Stimulated activated CD4-positive, alpha-beta T cell treated with anti-CD3 and anti-CD28 coated beads, Interleukin-1b, Interleukin-23, amount 100 ng/mL, for 48 hours (primary cell): ENCODE data around the gene CR1.
A peak's percentile ranks its signal among the peaks of the same experiment; 100 is the strongest.
"Not testable (repeated sequence)": the region's sequence is repeated elsewhere in the genome, so short reads cannot be mapped to it uniquely, and the experiment has no call there.

Experiments used
- DNase-seq: peaks from one replicate; pipeline ENCODE4 v3.0.0-alpha.2; 2020

The CR1 gene

GRCh38 chr1:207495801-207496792 is at the start of gene CR1:
TSS of gene CR1 (plus strand) at chr1:207496157. CDS start at chr1:207496268, 111 bp downstream.
- DNase-seq, result peak; percentile 17

GRCh38 chr1:207453710-207454045 is 42.3 kb upstream of the CR1 start:
- no peak for DNase-seq

- DNase-seq, result peak; percentile 66
These were observed 41.7 kb upstream of the CR1 start, which contains the start of gene CR2 for GRCh38 chr1:207454046-207454964. TSS of gene CR2 (plus strand) at chr1:207454328. CDS start at chr1:207454419, 91 bp downstream.

- no peak for DNase-seq
These were observed 40.7 kb upstream of the CR1 start for GRCh38 chr1:207455183-207455754.

GRCh38 chr1:207458414-207458813 is 37.5 kb upstream of the CR1 start:
- no peak for DNase-seq

GRCh38 chr1:207459008-207459407 is 36.9 kb upstream of the CR1 start:
- DNase-seq, result no peak

GRCh38 chr1:207461649-207462048 is 34.3 kb upstream of the CR1 start:
- DNase-seq, result no peak

- DNase-seq, result no peak
These were observed 33.4 kb upstream of the CR1 start for GRCh38 chr1:207462535-207462934.

- no peak for DNase-seq
These were observed 32.9 kb upstream of the CR1 start for GRCh38 chr1:207463021-207463420.

- DNase-seq, result no peak
These were observed 32.4 kb upstream of the CR1 start for GRCh38 chr1:207463571-207463970.

GRCh38 chr1:207470927-207471326 is 25.0 kb upstream of the CR1 start:
- DNase-seq, result peak; percentile 7

GRCh38 chr1:207474210-207474609 is 21.7 kb upstream of the CR1 start:
- DNase-seq, result no peak

GRCh38 chr1:207486198-207486597 is 9.8 kb upstream of the CR1 start:
- DNase-seq, result no peak

- no peak for DNase-seq
These were observed 8.3 kb upstream of the CR1 start for GRCh38 chr1:207487636-207488035.

GRCh38 chr1:207493212-207493611 is 2.7 kb upstream of the CR1 start:
- DNase-seq, result no peak

- no peak for DNase-seq
These were observed 1.8 kb upstream of the CR1 start for GRCh38 chr1:207494171-207494570.

- not testable (repeated sequence) for DNase-seq
These were observed 676 bp upstream of the CR1 start for GRCh38 chr1:207495281-207495680.

GRCh38 chr1:207497941-207498340 is 2.0 kb downstream of the CR1 start:
- no peak for DNase-seq

GRCh38 chr1:207499573-207499972 is 3.6 kb downstream of the CR1 start:
- peak; percentile 67 for DNase-seq

GRCh38 chr1:207500306-207500705 is 4.3 kb downstream of the CR1 start:
- DNase-seq, result no peak

- no peak for DNase-seq
These were observed 5.1 kb downstream of the CR1 start for GRCh38 chr1:207501071-207501470.

GRCh38 chr1:207502726-207503125 is 6.8 kb downstream of the CR1 start:
- no peak for DNase-seq

GRCh38 chr1:207503950-207504349 is 8.0 kb downstream of the CR1 start:
- no peak for DNase-seq
